Endodermal cell (in vitro differentiated cells): ENCODE results near the gene EPHA1. TPM values are rescaled to one million over a fixed set of nuclear protein-coding genes. Genes with fewer than 3 reads are reported as not detected.

ENCODE experiments used
- DNase-seq: peaks from one replicate; pipeline ENCODE4 v3.0.0-alpha.2; 2017
- H3K27ac ChIP-seq: 2 replicates; pipeline ENCODE4 v1.5.1; 2013; ENCODE audit warnings: mild to moderate bottlenecking, low read depth, low read length, moderate library complexity
- H3K27me3 ChIP-seq: 2 replicates; pipeline ENCODE4 v1.6.1; 2013; ENCODE audit warnings: mild to moderate bottlenecking, low read length, moderate library complexity; ENCODE audit not compliant: insufficient read depth, control insufficient read depth, poor library complexity, severe bottlenecking
- H3K36me3 ChIP-seq: 2 replicates; pipeline ENCODE4 v1.7.0; 2013; ENCODE audit warnings: mild to moderate bottlenecking, low read length, moderate library complexity; ENCODE audit not compliant: control insufficient read depth, insufficient read depth
- H3K4me1 ChIP-seq: one replicate; pipeline ENCODE4 v1.7.0; 2013; ENCODE audit warnings: low read length; ENCODE audit not compliant: control insufficient read depth, insufficient read depth
- H3K4me3 ChIP-seq: 2 replicates; pipeline ENCODE4 v1.5.1; 2013; ENCODE audit warnings: mild to moderate bottlenecking, low read length, moderate library complexity
- H3K9ac ChIP-seq: 2 replicates; pipeline ENCODE4 v1.6.1; 2013; ENCODE audit warnings: mild to moderate bottlenecking, low read length, moderate library complexity; ENCODE audit not compliant: poor library complexity, severe bottlenecking; ENCODE audit errors: extremely low read depth
- H3K9me3 ChIP-seq: 2 replicates; pipeline ENCODE4 v1.6.1; 2013; ENCODE audit warnings: mild to moderate bottlenecking, low read length, moderate library complexity; ENCODE audit not compliant: control insufficient read depth
- H3K27ac Mint-ChIP-seq: 2 replicates; pipeline ENCODE4 v1.8.0; 2020; ENCODE audit warnings: mixed read lengths
- H3K27me3 Mint-ChIP-seq: 2 replicates; pipeline ENCODE4 v1.8.0; 2021; ENCODE audit warnings: mild to moderate bottlenecking, mixed read lengths; ENCODE audit not compliant: insufficient read depth
- H3K36me3 Mint-ChIP-seq: 2 replicates; pipeline ENCODE4 v1.8.0; 2020; ENCODE audit warnings: low read depth, mixed read lengths
- H3K4me1 Mint-ChIP-seq: 2 replicates; pipeline ENCODE4 v1.8.0; 2020; ENCODE audit warnings: mixed read lengths
- H3K4me3 Mint-ChIP-seq: 2 replicates; pipeline ENCODE4 v1.8.0; 2020; ENCODE audit warnings: mild to moderate bottlenecking, moderate library complexity, mixed read lengths
- H3K9me3 Mint-ChIP-seq: 2 replicates; pipeline ENCODE4 v1.8.0; 2020; ENCODE audit warnings: mild to moderate bottlenecking, mixed read lengths
- WGBS, 2 experiments: methylation state at CpG; one replicate each; pipeline versions ENCODE4 v1.1.5 to v1.1.7; 2013; ENCODE audit warnings: missing lambda C conversion rate in 2 of 2, mixed read lengths in 1 of 2; ENCODE audit not compliant: insufficient coverage in 1 of 2, insufficient read length in 1 of 2; 5-methylcytosine and 5-hydroxymethylcytosine counted together
- total RNA-seq, 2 donors: library from RNA; stranded (reverse); fragmentation: NEBNext Ultra II Directional in 1 of 2; extraction: Animal tissue kit (Norgen Biotek cat#: 25700) in 1 of 2; gene quantifications; 2 replicates in 1 of 2; 3 replicates in 1 of 2; pipeline ENCODE4 v1.2.1, GENCODE V29; 2021
- TF ChIP-seq, protein P1 (sequence below): fragments of 200-600 bp; sonication (generic); conservative IDR thresholded peaks from 2 replicates; pipeline ENCODE4 v1.5.0; 2021; ENCODE audit warnings: antibody characterized with exemption, mild to moderate bottlenecking

Gene EPHA1
- total RNA-seq, 2 donors from 2014 or later = 70.0 to 103 TPM

GRCh38 chr7:143389316-143390103 lies 19.1 kb downstream of the EPHA1 start:
- Histone ChIP-seq H3K36me3 (peaks cover 77% of the 10 kb centered on the region), H3K4me3 (no peak overlapping the region), H3K9me3 (no peaks in the 10 kb centered on the region), H3K4me1 (no peaks in the 10 kb centered on the region), H3K9ac (no peak overlapping the region), H3K27ac (no peak overlapping the region), H3K27me3 (no peaks in the 10 kb centered on the region)
- TF ChIP-seq, protein P1, sequence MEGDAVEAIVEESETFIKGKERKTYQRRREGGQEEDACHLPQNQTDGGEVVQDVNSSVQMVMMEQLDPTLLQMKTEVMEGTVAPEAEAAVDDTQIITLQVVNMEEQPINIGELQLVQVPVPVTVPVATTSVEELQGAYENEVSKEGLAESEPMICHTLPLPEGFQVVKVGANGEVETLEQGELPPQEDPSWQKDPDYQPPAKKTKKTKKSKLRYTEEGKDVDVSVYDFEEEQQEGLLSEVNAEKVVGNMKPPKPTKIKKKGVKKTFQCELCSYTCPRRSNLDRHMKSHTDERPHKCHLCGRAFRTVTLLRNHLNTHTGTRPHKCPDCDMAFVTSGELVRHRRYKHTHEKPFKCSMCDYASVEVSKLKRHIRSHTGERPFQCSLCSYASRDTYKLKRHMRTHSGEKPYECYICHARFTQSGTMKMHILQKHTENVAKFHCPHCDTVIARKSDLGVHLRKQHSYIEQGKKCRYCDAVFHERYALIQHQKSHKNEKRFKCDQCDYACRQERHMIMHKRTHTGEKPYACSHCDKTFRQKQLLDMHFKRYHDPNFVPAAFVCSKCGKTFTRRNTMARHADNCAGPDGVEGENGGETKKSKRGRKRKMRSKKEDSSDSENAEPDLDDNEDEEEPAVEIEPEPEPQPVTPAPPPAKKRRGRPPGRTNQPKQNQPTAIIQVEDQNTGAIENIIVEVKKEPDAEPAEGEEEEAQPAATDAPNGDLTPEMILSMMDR = peak; percentile 30
- Mint-ChIP-seq H3K4me1 (no peaks in the 10 kb centered on the region), H3K9me3 (no peaks in the 10 kb centered on the region), H3K36me3 (peaks cover 52% of the 10 kb centered on the region), H3K27ac (peak overlapping the region; percentile 78), H3K4me3 (no peak overlapping the region), H3K27me3 (no peaks in the 10 kb centered on the region)
- DNase-seq = peak; percentile 46
- 91 to 93% methylated on average over 13 to 15 of the region's 15 CpGs for WGBS, 2 experiments

- DNase-seq = peak; percentile 79
- Histone ChIP-seq H3K4me1 (peaks cover 5% of the 10 kb centered on the region), H3K9ac (no peak overlapping the region), H3K27ac (no peak overlapping the region), H3K4me3 (no peak overlapping the region), H3K27me3 (no peaks in the 10 kb centered on the region), H3K9me3 (no peaks in the 10 kb centered on the region), H3K36me3 (peaks cover 86% of the 10 kb centered on the region)
- H3K27ac Mint-ChIP-seq = no peak overlapping the region
- TF ChIP-seq, protein P1 = peak; percentile 12
- 96 to 97% methylated on average over 22 to 28 of the region's 28 CpGs for WGBS, 2 experiments
- no peak overlapping the region for H3K4me3 Mint-ChIP-seq
- peaks cover 47% of the 10 kb centered on the region for H3K36me3 Mint-ChIP-seq
- no peaks in the 10 kb centered on the region for H3K27me3 Mint-ChIP-seq
- no peaks in the 10 kb centered on the region for H3K9me3 Mint-ChIP-seq
- no peaks in the 10 kb centered on the region for H3K4me1 Mint-ChIP-seq
Measured at GRCh38 chr7:143388491-143389101, 20.1 kb downstream of the EPHA1 start.

DNA sequence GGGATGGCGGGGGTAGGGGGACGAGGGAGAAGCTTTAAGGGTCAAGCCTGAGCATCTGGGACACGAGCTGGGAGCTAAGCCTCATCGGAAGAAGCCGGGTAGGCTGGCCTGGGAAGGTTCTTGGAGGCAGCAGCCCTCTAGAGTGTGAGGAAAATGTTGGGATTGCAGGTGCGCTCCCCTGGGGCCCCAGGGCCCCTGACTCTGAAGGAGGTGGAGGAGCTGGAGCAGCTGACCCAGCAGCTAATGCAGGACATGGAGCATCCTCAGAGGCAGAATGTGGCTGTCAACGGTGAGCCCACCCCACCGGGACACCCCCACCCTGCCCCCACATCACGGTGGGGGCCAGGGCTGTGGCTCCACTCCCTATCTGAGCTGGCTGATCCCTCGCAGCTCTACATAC lies 20.6 kb downstream of the EPHA1 start:
- no peak overlapping the region for H3K9ac ChIP-seq
- peaks cover 86% of the 10 kb centered on the region for H3K36me3 ChIP-seq
- Mint-ChIP-seq H3K4me3 (no peak overlapping the region), H3K27ac (peak overlapping the region; percentile 81), H3K9me3 (no peaks in the 10 kb centered on the region), H3K36me3 (peaks cover 44% of the 10 kb centered on the region), H3K4me1 (no peaks in the 10 kb centered on the region), H3K27me3 (no peaks in the 10 kb centered on the region)
- no peak for DNase-seq
- 91 to 100% methylated on average over 5 to 10 of the region's 10 CpGs for WGBS, 2 experiments
- no peak overlapping the region for H3K27ac ChIP-seq
- no peaks in the 10 kb centered on the region for H3K27me3 ChIP-seq
- H3K4me1 ChIP-seq = peaks cover 8% of the 10 kb centered on the region
- TF ChIP-seq, protein P1 = no peak
- no peaks in the 10 kb centered on the region for H3K9me3 ChIP-seq
- no peak overlapping the region for H3K4me3 ChIP-seq
